Heart left ventricle (tissue), 16 donors: Measurements from ENCODE around the gene SCYGR6. TPM values are rescaled to one million over a fixed set of nuclear protein-coding genes. Genes with fewer than 3 reads are reported as not detected.
"Not testable (repeated sequence)": the region's sequence is repeated elsewhere in the genome, so short reads cannot be mapped to it uniquely, and the experiment has no call there.

Experiments
- ATAC-seq, 4 donors: fragments of 200-7000 bp; cut with Tn5 transposase; one replicate each; pipeline ENCODE4 v1.9.1; 2020 to 2022; ENCODE audit warnings: moderate library complexity in 4 of 4, mild to moderate bottlenecking in 3 of 4, moderate number of reproducible peaks in 1 of 4
- DNase-seq, 5 donors: peaks; one replicate each; pipeline ENCODE4 v3.0.0-alpha.2; 2020
- H3K27ac ChIP-seq, 12 donors: fragments of 200-600 bp; sonication (generic) in 4 of 12; one replicate each; pipeline versions ENCODE4 v1.5.0 to v1.8.0; 2016 to 2022; ENCODE audit warnings: mild to moderate bottlenecking in 2 of 12
- H3K27me3 ChIP-seq, 9 donors: fragments of 200-600 bp; sonication (generic) in 2 of 9; one replicate each; pipeline versions ENCODE4 v1.5.1 to v1.8.0; 2016 to 2022; ENCODE audit warnings: mild to moderate bottlenecking in 3 of 9
- H3K36me3 ChIP-seq, 9 donors: fragments of 200-600 bp; sonication (generic) in 2 of 9; one replicate each; pipeline versions ENCODE4 v1.5.0 to v1.8.0; 2018 to 2022; ENCODE audit warnings: mild to moderate bottlenecking in 2 of 9
- H3K4me1 ChIP-seq, 12 donors: fragments of 200-600 bp; sonication (generic) in 4 of 12; one replicate each; pipeline versions ENCODE4 v1.5.0 to v1.8.0; 2016 to 2022; ENCODE audit warnings: mild to moderate bottlenecking in 3 of 12
- H3K4me3 ChIP-seq, 12 donors: fragments of 200-600 bp; sonication (generic) in 4 of 12; one replicate each; pipeline versions ENCODE4 v1.5.0 to v1.8.0; 2017 to 2022; ENCODE audit warnings: mild to moderate bottlenecking in 9 of 12, moderate library complexity in 4 of 12
- H3K9me3 ChIP-seq, 12 donors: fragments of 200-600 bp; sonication (generic) in 4 of 12; one replicate each; pipeline versions ENCODE4 v1.5.0 to v1.8.0; 2016 to 2022; ENCODE audit warnings: mild to moderate bottlenecking in 1 of 12
- POLR2A ChIP-seq, 2 donors: fragments of 450-650 bp; IDR thresholded peaks; one replicate each; pipeline ENCODE4 v1.6.1; 2017; ENCODE audit warnings: antibody characterized with exemption in 2 of 2, mild to moderate bottlenecking in 2 of 2, moderate library complexity in 2 of 2
- WGBS, 4 donors: extraction: QIAGEN DNeasy Blood & Tissue Kit in 2 of 4; methylation state at CpG; one replicate each; pipeline versions ENCODE4 v1.1.5 to v1.1.7; 2013 to 2018; 5-methylcytosine and 5-hydroxymethylcytosine counted together
- intact Hi-C, 10 donors: fragments of 100-400 bp; cut with DNase I; formaldehyde crosslinking; loops; one replicate each; pipeline versions ENCODE4 v1.11.1 to v1.14.2; 2022
- polyA plus RNA-seq, 2 donors: library from polyadenylated mRNA; stranded (reverse); fragments of 200-250 nt; gene quantifications; one replicate each; pipeline ENCODE4 v1.2.3, GENCODE V29; 2013
- total RNA-seq, 9 donors: library from RNA; depleted of rRNA in 2 of 9; stranded (reverse); fragments of >200 nt in 2 of 9; fragmentation: NEBNext Ultra II Directional in 3 of 9; extraction: Animal tissue kit (Norgen Biotek cat#: 25700) in 3 of 9; gene quantifications; one replicate each; pipeline versions ENCODE4 v1.1.0 to v1.2.4, GENCODE V29; 2016 to 2023
- TF ChIP-seq, protein P1 (sequence below), 12 donors: fragments of 200-600 bp; sonication (generic) in 4 of 12; IDR thresholded peaks; one replicate each; pipeline versions ENCODE4 v1.5.0 to v1.8.0; 2018 to 2022; ENCODE audit warnings: antibody characterized with exemption in 12 of 12, mild to moderate bottlenecking in 5 of 12
- donor health status: ischemic (EF 13 %, LVEDD 7.1; RV severe dilation, severe dysfunction).
- donor health status: healthy with polysubstance abuse.
- donor health status: DM: no; HTN: yes; CAD: no.
- donor health status: DM: no; HTN: no; CAD: no.
- donor health status: ischemic (EF 25% LVEDD 6.9; RV normal size, moderate dysfunction).
- donor health status: ischemic (EF 25% LVEDD 5.7; RV mildly dilated, moderate dysfunction).
- donor health status: healthy.
- donor health status: DM: yes; HTN: yes; CAD: no.
- donor health status: ischemic (EF 35%, LVEDD 5.7; RV mildly dilated, moderate dysfunction).
- donor health status: nonischemic (EF 11% LVEDD 7.7; RV severe dilation, severe dysfunction).
- donor health status: DM: yes; HTN: yes; CAD: no.
- donor health status: PGD.
- donor health status: ischemic (EF 29% LVEDD 5.4; RV normal size, mild dysfunction).
- donor health status: nonischemic (EF 23%, LVEDD 6.1; RV moderate dilation, normal function).

The SCYGR6 gene
- total and polyA plus RNA-seq, 11 donors = not detected

DNA sequence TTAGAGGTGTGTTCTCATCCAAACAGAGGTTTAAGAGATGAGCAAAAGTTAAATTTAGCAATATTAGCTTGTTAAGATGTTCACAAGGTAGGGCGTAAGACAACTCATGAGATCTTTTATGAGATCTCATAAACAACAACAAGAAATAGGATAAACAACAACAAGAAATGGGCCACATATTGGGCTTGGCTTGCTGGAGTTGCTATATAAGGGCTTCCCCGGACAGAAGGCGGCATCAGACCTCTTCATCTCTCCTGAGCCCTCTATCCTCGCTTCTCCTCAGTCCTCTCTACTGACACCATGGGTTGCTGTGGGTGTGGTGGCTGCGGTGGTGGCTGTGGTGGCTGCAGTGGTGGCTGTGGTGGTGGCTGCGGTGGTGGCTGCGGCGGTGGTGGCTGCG is 21.0 kb upstream of the SCYGR6 start, which contains the start of gene SCYGR8:
SCYGR8 (plus strand) TSS at position 301 of the 400 bp plus-strand sequence; CDS start at position 301, 0 bp downstream.
- ATAC-seq (no peak), DNase-seq (no peak)
- no peaks in the 10 kb centered on the region for H3K9me3 ChIP-seq
- 81 to 95% (median 90%) methylated on average over 4 to 8 of the region's 9 CpGs for WGBS, 4 donors
- intact Hi-C loops = no loop called here
- H3K27me3 ChIP-seq = peaks cover 0 to 8% (median 0%) of the 10 kb centered on the region in 9 donors
- H3K36me3 ChIP-seq = no peaks in the 10 kb centered on the region
- no peak within 1 kb of the TSS for H3K27ac ChIP-seq
- H3K4me1 ChIP-seq = no peaks in the 10 kb centered on the region
- H3K4me3 ChIP-seq = no peak within 1 kb of the TSS
- TF ChIP-seq, protein P1, sequence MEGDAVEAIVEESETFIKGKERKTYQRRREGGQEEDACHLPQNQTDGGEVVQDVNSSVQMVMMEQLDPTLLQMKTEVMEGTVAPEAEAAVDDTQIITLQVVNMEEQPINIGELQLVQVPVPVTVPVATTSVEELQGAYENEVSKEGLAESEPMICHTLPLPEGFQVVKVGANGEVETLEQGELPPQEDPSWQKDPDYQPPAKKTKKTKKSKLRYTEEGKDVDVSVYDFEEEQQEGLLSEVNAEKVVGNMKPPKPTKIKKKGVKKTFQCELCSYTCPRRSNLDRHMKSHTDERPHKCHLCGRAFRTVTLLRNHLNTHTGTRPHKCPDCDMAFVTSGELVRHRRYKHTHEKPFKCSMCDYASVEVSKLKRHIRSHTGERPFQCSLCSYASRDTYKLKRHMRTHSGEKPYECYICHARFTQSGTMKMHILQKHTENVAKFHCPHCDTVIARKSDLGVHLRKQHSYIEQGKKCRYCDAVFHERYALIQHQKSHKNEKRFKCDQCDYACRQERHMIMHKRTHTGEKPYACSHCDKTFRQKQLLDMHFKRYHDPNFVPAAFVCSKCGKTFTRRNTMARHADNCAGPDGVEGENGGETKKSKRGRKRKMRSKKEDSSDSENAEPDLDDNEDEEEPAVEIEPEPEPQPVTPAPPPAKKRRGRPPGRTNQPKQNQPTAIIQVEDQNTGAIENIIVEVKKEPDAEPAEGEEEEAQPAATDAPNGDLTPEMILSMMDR (IDR thresholded peaks at IDR 0.05) = no peak
- no peak for TF ChIP-seq POLR2A (IDR thresholded peaks at IDR 0.05)

DNA sequence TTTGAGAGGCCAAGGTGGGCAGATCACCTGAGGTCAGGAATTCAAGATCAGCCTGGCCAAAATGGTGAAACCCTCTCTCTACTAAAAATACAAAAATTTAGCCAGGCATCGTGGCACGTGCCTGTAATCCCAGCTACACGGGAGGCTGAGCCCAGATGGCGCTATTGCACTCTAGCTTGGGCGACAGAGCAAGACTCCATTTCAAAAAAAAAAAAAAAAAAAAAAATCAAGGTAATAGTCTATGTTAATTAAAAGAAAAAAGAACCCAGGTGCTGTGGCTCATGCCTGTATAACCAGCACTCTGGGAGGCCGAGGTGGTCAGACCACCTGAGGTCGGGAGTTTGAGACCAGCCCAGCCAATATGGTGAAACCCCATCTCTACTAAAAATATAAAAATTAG is 16.1 kb upstream of the SCYGR6 start:
- H3K9me3 ChIP-seq, H3K4me3 ChIP-seq, H3K27me3 ChIP-seq, ATAC-seq, H3K27ac ChIP-seq, H3K4me1 ChIP-seq, DNase-seq, intact Hi-C loops, H3K36me3 ChIP-seq: not testable (repeated sequence)
- whole genome bisulfite sequencing, 4 donors = 61 to 70% (median 66%) methylated on average over 7 of the region's 7 CpGs

DNA sequence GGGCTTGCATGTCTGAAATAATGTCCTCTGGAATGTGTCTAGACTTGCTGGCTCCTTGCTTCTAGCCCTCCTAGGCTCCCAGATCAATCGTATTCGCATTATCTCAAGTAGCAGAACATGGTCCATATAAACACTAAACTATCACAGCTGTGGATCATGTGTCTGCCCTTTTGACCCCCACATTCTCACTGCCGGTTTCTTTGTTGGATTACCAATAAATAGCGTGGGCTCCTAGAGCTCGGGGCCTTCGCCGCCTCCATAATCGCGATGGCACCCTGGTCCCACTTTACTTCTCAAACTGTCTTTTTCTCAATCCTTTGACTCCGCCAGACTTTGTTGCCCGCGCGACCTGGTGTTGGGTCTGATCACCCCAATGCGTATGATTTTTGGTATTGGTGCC is 14.8 kb upstream of the SCYGR6 start:
- ATAC-seq (no peak), DNase-seq (no peak)
- H3K36me3 ChIP-seq = no peaks in the 10 kb centered on the region
- H3K27me3 ChIP-seq = no peaks in the 10 kb centered on the region
- TF ChIP-seq POLR2A (IDR thresholded peaks at IDR 0.05) = no peak
- TF ChIP-seq, protein P1 (IDR thresholded peaks at IDR 0.05) = no peak
- 72 to 80% (median 74%) methylated on average over 14 of the region's 14 CpGs for WGBS, 4 donors
- H3K4me3 ChIP-seq = no peak overlapping the region
- intact Hi-C loops = no loop called here
- H3K27ac ChIP-seq = no peak overlapping the region
- H3K4me1 ChIP-seq = no peaks in the 10 kb centered on the region
- no peaks in the 10 kb centered on the region for H3K9me3 ChIP-seq

DNA sequence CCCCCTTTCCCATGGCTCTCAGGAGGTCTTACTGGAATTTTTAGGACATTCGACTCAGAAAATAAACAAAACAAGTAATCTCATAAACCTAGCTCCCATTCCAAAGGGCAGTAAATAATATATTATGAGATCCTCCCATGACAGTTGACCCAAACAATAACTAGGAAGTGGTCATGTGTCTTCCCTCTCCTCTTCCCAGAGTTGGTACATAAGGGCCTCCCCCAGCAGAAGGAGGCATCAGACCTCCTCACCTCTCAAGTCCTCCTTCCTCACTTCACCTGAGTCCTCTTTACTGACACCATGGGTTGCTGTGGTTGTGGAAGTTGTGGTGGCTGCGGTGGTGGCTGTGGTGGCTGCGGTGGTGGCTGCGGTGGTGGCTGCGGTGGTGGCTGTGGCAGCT is 3.5 kb upstream of the SCYGR6 start, which contains the start of gene SCYGR7:
SCYGR7 (plus strand) TSS at position 301 of the 400 bp plus-strand sequence; CDS start at position 301, 0 bp downstream.
- intact Hi-C loops = no loop called here
- 85 to 95% (median 90%) methylated on average over 1 to 5 of the region's 5 CpGs for WGBS, 4 donors
- no peak within 1 kb of the TSS for H3K27ac ChIP-seq
- H3K9me3 ChIP-seq = peaks cover 0 to 2% (median 0%) of the 10 kb centered on the region in 12 donors
- H3K27me3 ChIP-seq = peaks cover 0 to 12% (median 0%) of the 10 kb centered on the region in 9 donors
- no peak for DNase-seq
- H3K4me1 ChIP-seq = no peaks in the 10 kb centered on the region
- ATAC-seq = no peak
- H3K36me3 ChIP-seq = no peaks in the 10 kb centered on the region
- TF ChIP-seq, protein P1 (IDR thresholded peaks at IDR 0.05) = no peak
- TF ChIP-seq POLR2A (IDR thresholded peaks at IDR 0.05) = no peak
- H3K4me3 ChIP-seq = no peak within 1 kb of the TSS

DNA sequence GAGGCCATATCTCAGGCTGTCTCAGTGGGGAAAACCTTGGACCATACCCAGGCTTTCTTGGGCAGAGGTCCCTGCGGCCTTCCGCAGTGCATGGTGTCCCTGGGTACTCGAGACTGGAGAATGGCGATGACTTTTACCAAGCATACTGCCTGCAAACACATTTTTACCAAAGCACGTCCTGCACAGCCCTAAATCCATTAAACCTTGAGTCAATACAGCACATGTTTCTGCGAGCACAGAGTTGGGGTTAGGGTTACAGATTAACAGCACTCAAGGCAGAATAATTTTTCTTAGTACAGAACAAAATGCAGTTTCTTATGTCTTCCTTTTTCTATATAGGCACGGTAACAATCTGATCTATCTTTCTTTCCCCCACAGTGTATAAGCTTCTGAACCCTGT is 1.7 kb downstream of the SCYGR6 start:
- H3K4me1 ChIP-seq, DNase-seq, ATAC-seq, H3K27ac ChIP-seq, H3K4me3 ChIP-seq, intact Hi-C loops, H3K9me3 ChIP-seq, H3K36me3 ChIP-seq: not testable (repeated sequence)
- H3K27me3 ChIP-seq = peaks cover 0 to 16% (median 0%) of the 10 kb centered on the region in 9 donors
- 76 to 82% (median 80%) methylated on average over 7 of the region's 7 CpGs for WGBS, 4 donors
